GM12891 (cell line): Measurements from ENCODE around the gene HSD3B7.

Source experiments
- DNase-seq: peaks from one replicate; pipeline ENCODE4 v3.0.0; 2011; ENCODE audit warnings: low spot score; ENCODE audit not compliant: insufficient read length
- FAIRE-seq: peaks from 2 replicates; lab custom pipeline; 2011; peaks lifted over from hg19 to GRCh38; lab: Jason Lieb, UNC
- PAX5 ChIP-seq: IDR thresholded peaks from 2 replicates; pipeline ENCODE4 v1.6.1; 2011; ENCODE audit warnings: low read length, moderate library complexity, mild to moderate bottlenecking; ENCODE audit not compliant: insufficient read depth, severe bottlenecking
- POLR2A ChIP-seq: IDR thresholded peaks from 2 replicates; pipeline ENCODE4 v1.6.1; 2011; ENCODE audit warnings: low read depth, low read length, control low read depth
- POLR2AphosphoS5 ChIP-seq: IDR thresholded peaks from 2 replicates; pipeline ENCODE4 v1.6.1; 2011; ENCODE audit warnings: low read depth, low read length, control low read depth
- POU2F2 ChIP-seq: IDR thresholded peaks from 2 replicates; pipeline ENCODE4 v1.6.1; 2011; ENCODE audit warnings: low read depth, mild to moderate bottlenecking, control low read depth, low read length, moderate library complexity
- SPI1 ChIP-seq: IDR thresholded peaks from 2 replicates; pipeline ENCODE4 v1.6.1; 2011; ENCODE audit warnings: low read depth, low read length, control low read depth
- TAF1 ChIP-seq: IDR thresholded peaks from 2 replicates; pipeline ENCODE4 v1.6.1; 2011; ENCODE audit warnings: low read depth, low read length, control low read depth

Gene HSD3B7

GRCh38 chr16:30965436-30965835, 19.6 kb upstream of the HSD3B7 start:
- TF ChIP-seq TAF1 (no peak), POU2F2 (no peak), PAX5 (no peak), POLR2A (no peak), POLR2AphosphoS5 (no peak), SPI1 (no peak)
- no peak for FAIRE-seq

GRCh38 chr16:30966033-30966619, 18.9 kb upstream of the HSD3B7 start:
- FAIRE-seq (no peak), DNase-seq (no peak)
- peak; percentile 49; the same call in 1 of the 2 replicates for TF ChIP-seq POLR2A
- TF ChIP-seq SPI1, result no peak

More at GRCh38 chr16:30965436-30965835, 19.6 kb upstream of the HSD3B7 start:
- no peak for DNase-seq

DNA sequence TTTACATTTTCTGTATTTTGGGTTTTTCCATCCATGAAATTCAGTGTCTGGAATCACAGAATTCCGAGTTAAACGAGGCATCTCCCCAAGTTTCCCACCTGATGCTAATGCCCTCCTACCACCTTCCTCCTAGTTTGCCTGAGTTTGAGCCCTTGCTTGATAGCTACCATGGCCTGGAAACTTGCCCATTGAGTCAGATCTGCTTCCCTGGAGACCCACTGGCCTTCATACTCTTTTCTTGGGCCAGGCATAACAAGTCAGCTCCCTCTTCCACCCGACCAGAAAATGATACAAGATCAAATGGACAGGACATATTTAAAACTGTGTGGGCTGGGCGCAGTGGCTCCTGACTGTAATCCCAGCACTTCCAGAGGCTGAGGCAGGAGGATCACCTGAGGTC, 17.2 kb upstream of the HSD3B7 start:
- FAIRE-seq, result no peak
- TF ChIP-seq PAX5 (no peak), SPI1 (no peak), POLR2A (no peak), POLR2AphosphoS5 (no peak), POU2F2 (no peak), TAF1 (no peak)
- no peak for DNase-seq

GRCh38 chr16:30969246-30969842, 15.7 kb upstream of the HSD3B7 start:
- DNase-seq, result no peak

DNA sequence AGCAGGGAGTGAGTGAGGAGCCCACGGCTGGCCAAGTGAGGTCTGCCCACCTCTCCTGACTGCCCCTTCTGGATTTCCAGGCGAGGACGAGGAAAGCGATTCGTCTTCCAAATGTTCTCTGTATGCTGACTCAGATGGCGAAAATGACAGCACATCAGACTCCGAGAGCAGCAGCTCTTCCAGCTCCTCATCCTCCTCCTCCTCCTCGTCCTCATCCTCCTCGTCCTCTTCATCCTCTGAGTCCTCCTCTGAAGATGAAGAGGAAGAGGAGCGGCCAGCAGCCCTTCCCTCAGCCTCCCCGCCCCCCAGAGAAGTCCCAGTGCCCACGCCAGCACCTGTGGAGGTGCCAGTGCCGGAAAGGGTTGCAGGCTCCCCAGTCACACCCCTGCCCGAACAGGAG, 13.7 kb upstream of the HSD3B7 start:
- FAIRE-seq (no peak), DNase-seq (no peak)
- no peak for TF ChIP-seq POLR2A
- TF ChIP-seq TAF1, result no peak
- TF ChIP-seq POU2F2, result no peak
- no peak for TF ChIP-seq POLR2AphosphoS5
- no peak for TF ChIP-seq PAX5
- TF ChIP-seq SPI1, result no peak

More at GRCh38 chr16:30969246-30969842, 15.7 kb upstream of the HSD3B7 start:
- no peak for FAIRE-seq
- TF ChIP-seq SPI1, result no peak
- no peak for TF ChIP-seq POLR2A
- TF ChIP-seq PAX5, result no peak
- TF ChIP-seq TAF1, result no peak
- TF ChIP-seq POU2F2, result no peak
- no peak for TF ChIP-seq POLR2AphosphoS5

DNA sequence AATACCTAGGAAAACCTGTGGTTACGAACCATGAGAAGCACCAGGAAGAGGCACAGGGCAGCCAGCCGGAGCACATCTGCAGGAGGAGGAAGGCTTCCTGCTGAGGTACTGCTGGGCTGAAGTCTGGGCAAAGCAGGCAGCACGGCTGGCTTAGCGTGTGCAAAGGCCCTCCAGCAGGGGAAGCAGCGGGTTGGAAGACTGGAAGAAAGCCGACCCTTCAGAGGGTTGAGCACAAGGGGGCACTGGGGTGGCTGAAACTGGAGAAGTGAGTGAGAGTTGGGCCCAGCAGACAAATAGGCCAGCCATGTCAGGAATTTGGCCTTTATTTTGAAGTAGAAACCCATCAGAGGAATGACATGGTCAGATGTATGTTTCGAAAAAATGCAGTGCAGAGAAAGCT, 12.1 kb upstream of the HSD3B7 start:
- no peak for FAIRE-seq
- TF ChIP-seq TAF1, result no peak
- no peak for TF ChIP-seq POLR2AphosphoS5
- no peak for DNase-seq

- DNase-seq, result no peak
- FAIRE-seq, result no peak
- TF ChIP-seq TAF1 (no peak), POLR2AphosphoS5 (no peak), POLR2A (no peak), SPI1 (no peak), POU2F2 (no peak), PAX5 (no peak)
These were observed 10.7 kb upstream of the HSD3B7 start for GRCh38 chr16:30974348-30974747.

- TF ChIP-seq POLR2A, result no peak
- no peak for TF ChIP-seq SPI1
- TF ChIP-seq PAX5, result no peak
- no peak for TF ChIP-seq POU2F2
- no peak for TF ChIP-seq TAF1
- TF ChIP-seq POLR2AphosphoS5, result no peak
- FAIRE-seq (no peak), DNase-seq (no peak)
These were observed 8.5 kb upstream of the HSD3B7 start for GRCh38 chr16:30976486-30976885.

DNA sequence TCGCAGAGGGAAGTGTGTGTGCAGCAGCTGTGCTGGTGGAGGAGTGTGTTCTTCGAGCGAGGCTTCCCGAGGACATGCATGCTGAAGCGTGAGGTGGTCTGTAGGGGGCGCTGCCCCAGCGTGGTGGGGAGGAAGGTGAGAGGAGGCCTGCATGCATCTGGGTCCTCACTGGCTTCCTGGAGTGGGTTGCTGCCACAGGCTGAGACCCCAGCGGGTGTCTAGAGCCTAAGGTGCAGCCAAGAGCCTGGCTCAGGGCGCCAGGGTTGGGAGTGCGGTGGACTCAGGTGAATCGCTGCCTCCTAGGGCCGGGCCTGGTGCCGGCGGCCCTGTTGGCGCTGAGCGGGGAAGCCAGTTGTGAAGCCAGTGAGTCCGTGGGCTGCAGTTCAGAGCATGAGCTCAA, 7.5 kb upstream of the HSD3B7 start:
- TF ChIP-seq POLR2A (no peak), PAX5 (no peak)
- FAIRE-seq, result no peak
- DNase-seq, result no peak

DNA sequence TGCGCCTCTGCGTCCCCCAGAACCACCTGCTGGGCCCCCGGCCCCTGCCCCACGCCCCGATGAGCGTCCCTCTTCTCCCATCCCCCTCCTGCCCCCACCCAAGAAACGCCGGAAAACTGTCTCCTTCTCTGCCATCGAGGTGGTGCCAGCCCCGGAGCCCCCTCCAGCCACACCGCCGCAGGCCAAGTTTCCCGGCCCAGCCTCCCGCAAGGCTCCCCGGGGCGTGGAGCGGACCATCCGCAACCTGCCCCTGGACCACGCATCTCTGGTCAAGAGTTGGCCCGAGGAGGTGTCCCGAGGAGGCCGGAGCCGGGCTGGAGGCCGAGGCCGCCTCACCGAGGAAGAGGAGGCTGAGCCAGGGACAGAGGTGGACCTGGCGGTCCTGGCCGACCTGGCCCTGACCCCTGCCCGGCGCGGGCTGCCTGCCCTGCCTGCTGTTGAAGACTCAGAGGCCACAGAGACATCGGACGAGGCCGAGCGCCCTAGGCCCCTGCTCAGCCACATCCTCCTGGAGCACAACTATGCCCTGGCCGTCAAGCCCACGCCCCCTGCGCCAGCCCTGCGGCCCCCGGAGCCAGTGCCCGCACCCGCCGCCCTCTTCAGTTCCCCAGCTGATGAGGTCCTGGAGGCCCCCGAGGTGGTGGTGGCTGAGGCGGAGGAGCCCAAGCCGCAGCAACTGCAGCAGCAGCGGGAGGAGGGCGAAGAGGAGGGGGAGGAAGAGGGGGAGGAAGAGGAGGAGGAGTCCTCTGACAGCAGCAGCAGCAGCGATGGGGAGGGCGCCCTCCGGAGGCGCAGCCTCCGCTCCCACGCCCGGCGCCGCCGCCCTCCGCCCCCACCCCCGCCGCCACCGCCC, 5.6 kb upstream of the HSD3B7 start:
- TF ChIP-seq SPI1, result no peak
- TF ChIP-seq PAX5, result no peak
- no peak for TF ChIP-seq POU2F2
- no peak for TF ChIP-seq POLR2AphosphoS5
- no peak for TF ChIP-seq TAF1
- no peak for TF ChIP-seq POLR2A
- no peak for DNase-seq
- FAIRE-seq, result no peak
